Activated T-helper 1 cell treated with anti-CD3 and anti-CD28 coated beads, Interleukin-2, amount 50 U/mL, for 16 hours (primary cell): Measurements from ENCODE around the gene LRRC61.

ENCODE experiments used
- DNase-seq, 2 donors: peaks; one replicate each; pipeline ENCODE4 v3.0.0-alpha.2; 2020; ENCODE audit warnings: low read depth in 1 of 2, low spot score in 1 of 2

LRRC61 gene

DNA sequence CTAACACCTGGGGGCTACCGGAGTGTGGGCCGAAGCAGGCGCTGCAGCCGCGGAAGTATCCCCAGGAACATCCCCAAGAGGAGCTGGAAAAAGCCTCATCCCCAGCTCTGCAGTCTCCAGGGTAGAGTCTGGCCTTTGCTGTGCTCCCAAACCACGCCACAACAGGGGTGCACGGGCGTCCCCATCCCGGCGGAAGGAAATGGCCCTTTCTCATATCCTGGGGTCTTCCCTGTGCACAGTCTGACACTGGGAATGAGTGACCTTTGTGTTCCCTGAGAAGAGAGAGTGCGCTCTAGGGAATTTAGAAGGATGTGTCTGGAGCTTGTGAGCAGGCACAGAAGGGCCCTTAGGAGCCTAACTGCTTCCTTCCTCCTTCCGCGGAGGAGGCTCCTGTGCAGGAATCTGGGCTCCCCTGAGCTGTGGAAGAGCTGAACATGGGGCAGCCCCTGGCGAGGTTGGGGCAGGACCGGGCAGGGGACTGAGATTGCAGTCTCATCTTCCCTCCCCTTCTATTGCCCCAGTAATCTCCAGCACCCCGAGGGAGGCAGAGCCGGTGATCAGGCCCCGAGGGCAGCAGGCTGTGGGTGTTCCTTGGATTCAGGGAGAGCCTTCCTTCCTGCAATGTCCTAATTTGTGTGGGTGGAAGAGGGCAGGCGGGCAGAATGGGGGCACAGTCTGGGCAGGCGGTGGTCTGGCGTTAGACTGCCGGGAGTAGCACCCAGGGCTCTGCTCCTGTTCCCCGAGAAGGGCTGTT, 46.8 kb downstream of the LRRC61 start:
- no peak for DNase-seq

- DNase-seq = no peak
Measured at GRCh38 chr7:150370612-150371071, 47.5 kb downstream of the LRRC61 start.

DNA sequence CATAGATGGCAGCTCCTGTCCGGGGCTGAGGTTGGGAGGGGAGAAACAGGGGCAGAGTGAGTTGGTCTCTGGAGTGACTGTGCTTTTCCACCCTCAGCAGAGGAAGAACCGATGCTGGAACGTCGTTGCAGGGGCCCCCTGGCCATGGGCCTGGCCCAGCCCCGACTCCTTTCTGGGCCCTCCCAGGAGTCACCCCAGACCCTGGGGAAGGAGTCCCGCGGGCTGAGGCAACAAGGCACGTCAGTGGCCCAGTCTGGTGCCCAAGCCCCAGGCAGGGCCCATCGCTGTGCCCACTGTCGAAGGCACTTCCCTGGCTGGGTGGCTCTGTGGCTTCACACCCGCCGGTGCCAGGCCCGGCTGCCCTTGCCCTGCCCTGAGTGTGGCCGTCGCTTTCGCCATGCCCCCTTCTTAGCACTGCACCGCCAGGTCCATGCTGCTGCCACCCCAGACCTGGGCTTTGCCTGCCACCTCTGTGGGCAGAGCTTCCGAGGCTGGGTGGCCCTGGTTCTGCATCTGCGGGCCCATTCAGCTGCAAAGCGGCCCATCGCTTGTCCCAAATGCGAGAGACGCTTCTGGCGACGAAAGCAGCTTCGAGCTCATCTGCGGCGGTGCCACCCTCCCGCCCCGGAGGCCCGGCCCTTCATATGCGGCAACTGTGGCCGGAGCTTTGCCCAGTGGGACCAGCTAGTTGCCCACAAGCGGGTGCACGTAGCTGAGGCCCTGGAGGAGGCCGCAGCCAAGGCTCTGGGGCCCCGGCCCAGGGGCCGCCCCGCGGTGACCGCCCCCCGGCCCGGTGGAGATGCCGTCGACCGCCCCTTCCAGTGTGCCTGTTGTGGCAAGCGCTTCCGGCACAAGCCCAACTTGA, 48.2 kb downstream of the LRRC61 start:
- no peak for DNase-seq

- DNase-seq = no peak
Measured at GRCh38 chr7:150371996-150372270, 48.8 kb downstream of the LRRC61 start.

DNA sequence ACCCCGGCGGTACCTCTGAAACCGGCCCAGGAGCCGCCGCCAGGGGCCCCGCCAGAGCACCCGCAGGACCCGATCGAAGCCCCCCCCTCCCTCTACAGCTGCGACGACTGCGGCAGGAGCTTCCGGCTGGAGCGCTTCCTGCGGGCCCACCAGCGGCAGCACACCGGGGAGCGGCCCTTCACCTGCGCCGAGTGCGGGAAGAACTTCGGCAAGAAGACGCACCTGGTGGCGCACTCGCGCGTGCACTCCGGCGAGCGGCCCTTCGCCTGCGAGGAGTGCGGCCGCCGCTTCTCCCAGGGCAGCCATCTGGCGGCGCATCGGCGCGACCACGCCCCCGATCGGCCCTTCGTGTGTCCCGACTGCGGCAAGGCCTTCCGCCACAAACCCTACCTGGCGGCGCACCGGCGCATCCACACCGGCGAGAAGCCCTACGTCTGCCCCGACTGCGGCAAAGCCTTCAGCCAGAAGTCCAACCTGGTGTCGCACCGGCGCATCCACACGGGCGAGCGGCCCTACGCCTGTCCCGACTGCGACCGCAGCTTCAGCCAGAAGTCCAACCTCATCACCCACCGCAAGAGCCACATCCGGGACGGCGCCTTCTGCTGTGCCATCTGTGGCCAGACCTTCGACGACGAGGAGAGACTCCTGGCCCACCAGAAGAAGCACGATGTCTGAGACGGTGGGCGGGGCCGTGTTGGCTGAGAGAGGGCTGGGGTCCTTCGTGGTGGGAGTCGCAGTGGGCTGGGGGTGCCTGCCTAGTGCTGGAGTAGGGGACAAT, 49.3 kb downstream of the LRRC61 start:
- DNase-seq = no peak

GRCh38 chr7:150373049-150373801, 50.1 kb downstream of the LRRC61 start:
- DNase-seq = no peak

GRCh38 chr7:150374026-150374425, 50.9 kb downstream of the LRRC61 start:
- DNase-seq = no peak

- no peak for DNase-seq
Measured at GRCh38 chr7:150374472-150374871, 51.3 kb downstream of the LRRC61 start.

- no peak for DNase-seq
Measured at GRCh38 chr7:150375662-150376521, 52.7 kb downstream of the LRRC61 start.

- no peak for DNase-seq
Measured at GRCh38 chr7:150376560-150376959, 53.4 kb downstream of the LRRC61 start.

DNA sequence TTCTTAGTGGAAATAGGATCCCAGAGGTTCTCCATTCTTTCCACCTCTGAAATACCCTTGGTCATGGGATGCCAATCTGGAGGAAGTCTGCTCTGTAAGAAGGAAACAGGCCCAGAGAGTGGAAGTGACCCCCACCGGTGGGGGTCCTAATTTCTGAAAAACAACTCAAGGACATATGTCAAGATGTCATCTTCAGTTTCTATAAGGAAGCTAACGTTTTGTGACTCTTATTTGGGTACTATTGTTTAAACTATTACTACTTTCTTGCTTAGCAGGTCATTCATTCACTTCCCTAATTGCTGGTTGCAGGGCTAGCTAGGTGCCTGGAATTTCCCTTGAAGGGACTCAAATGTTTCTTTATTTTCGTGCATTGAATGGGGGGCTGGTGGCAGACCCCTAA, 54.0 kb downstream of the LRRC61 start:
- no peak for DNase-seq

DNA sequence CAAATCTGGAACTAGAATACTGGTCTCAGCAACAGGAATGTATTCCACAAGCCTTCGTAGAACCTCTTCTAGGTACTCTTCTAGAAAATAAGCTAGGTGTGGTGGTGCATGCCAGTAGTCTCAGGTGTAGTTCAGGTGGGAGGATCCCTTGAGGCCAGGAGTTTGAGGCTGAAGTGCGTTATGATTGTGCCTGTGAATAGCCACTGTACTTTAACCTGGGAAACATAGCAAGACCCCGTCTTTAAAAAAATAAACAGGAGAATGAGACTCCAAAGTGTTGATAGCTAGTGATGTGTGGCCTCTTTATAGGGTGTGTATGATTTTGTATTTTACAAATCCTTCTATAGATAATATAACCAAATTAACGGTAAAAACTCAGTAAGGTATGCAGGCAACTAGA, 54.5 kb downstream of the LRRC61 start:
- DNase-seq = no peak

GRCh38 chr7:150378115-150378852, 55.1 kb downstream of the LRRC61 start:
- no peak for DNase-seq

DNA sequence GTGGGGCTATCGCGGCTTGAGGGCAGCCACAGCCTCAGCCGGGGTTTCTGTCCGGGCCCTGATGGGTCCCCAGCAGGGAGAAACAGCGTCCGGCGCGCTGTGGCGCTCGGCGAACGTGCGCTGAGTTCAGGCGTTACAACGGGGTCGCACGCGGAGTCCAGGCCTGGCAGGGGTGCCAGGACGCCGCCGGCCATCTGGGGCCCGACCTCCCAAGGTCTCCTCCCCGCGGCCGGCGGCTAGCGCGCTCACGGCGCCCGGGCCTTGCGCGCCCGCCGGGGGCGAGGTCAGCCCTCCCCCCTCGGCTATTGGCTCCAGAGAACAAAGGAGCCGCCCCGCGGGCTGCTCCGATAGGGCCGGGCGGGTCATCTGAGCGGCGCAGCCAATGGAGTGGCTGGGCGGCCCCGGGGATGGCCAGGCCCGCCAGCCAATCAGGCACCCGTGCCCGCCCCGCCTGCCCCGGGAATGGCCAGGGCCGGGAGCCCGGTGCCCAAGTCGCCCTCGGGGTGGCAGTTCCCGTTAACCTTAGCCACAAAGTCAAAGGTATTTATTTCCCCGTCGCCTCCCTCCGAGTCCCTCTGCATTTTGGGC, 55.8 kb downstream of the LRRC61 start, which contains the start of gene ZNF775:
Gene ZNF775 (plus strand): TSS at position 478 of the 588 bp plus-strand sequence. CDS start 9,141 bp downstream, outside the sequence.
- DNase-seq = peak; percentile 73 to 91

DNA sequence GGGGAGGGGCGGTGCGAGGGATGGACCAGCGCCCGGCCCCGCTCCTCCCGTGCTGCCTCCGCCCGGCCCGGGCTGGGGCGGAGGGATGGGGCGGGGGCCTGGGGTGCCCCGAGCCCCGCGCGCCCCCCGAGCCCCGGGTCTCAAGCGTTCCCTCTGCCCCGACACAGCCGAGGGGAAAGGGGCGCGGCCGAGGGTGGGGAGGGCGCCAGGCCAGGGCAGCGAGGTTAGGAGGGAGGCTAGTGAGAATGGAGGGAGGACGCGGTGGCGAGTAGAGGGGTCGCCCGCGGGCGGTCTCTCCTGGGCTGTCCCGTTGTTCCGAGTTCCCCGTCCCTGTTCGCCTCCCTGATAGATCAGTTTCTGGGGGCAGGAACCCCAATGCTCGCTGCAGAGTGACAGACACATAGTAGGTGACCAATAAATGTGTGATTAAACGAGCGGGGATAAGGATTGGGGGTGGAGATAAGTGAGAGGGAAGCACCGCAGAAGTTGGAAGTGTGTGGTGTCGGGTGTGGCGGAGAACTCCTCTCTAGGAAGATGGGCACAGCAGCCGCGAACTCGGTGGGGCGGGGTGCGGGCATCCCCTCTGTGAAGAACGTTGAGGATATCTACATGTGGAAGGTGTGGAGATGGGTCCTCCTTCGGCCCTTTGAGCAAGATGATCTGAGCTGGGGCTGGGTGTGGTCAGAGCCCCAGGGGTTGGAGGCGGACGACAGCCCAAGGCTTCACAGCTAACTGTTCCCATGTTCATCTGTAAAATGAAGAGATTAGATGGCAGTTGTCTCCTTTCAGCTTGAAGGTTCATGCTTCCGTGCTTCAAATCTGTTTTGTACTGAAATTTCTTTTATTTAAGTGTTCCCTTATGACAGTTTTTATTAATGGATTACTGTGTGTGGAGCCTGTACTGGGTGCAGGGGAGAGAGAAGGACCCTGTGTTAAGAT, 56.6 kb downstream of the LRRC61 start:
- DNase-seq = no peak

GRCh38 chr7:150380463-150380862, 57.3 kb downstream of the LRRC61 start:
- DNase-seq = no peak

GRCh38 chr7:150381096-150381495, 57.9 kb downstream of the LRRC61 start:
- no peak for DNase-seq

GRCh38 chr7:150381785-150382122, 58.6 kb downstream of the LRRC61 start:
- no peak for DNase-seq
